GM12878 (cell line): ENCODE data around the gene SLC10A2. TPM values are rescaled to one million over a fixed set of nuclear protein-coding genes. Genes with fewer than 3 reads are reported as not detected.

Experiments used
- ATAC-seq: fragments of 200-7000 bp; cut with Tn5 transposase; 3 replicates; pipeline ENCODE4 v1.9.1; 2020; ENCODE audit warnings: mild to moderate bottlenecking, moderate library complexity
- BruUV-seq: library from RNA; stranded (reverse); fragments of 400-500 nt; replicated peaks from 2 replicates; lab custom pipeline; 2021; lab: Mats Ljungman, UMichigan
- CTCF ChIA-PET: fragments of 300-600 bp; sonication (Branson Sonifier 250); formaldehyde crosslinking; extraction: SDS; loops from one replicate; lab custom pipeline; 2021; ENCODE audit warnings: inconsistent platforms; lab: Yijun Ruan, JAX
- POLR2A ChIA-PET: fragments of 350-600 bp; formaldehyde crosslinking; extraction: SDS; loops from one replicate; lab custom pipeline; 2021; ENCODE audit warnings: inconsistent platforms; lab: Charles Lee
- RAD21 ChIA-PET: fragments of 300-600 bp; sonication (Branson Sonifier 250); formaldehyde crosslinking; loops from one replicate; lab custom pipeline; 2023; ENCODE audit warnings: antibody characterized with exemption; ENCODE audit not compliant: unreplicated experiment; lab: Charles Lee
- SMC1A ChIA-PET: fragments of 300-600 bp; sonication (Branson Sonifier 250); formaldehyde crosslinking; loops from one replicate; lab custom pipeline; 2023; ENCODE audit not compliant: unreplicated experiment, uncharacterized antibody; lab: Charles Lee
- DNase-seq: peaks from one replicate; pipeline ENCODE4 v3.0.0-alpha.2; 2011; ENCODE audit warnings: low read depth, low spot score
- FAIRE-seq: peaks from 3 replicates; lab custom pipeline; 2011; peaks lifted over from hg19 to GRCh38; lab: Jason Lieb, UNC
- H2AFZ ChIP-seq: 2 replicates; pipeline ENCODE4 v1.6.0; 2011; ENCODE audit warnings: low read depth, low read length, control low read depth; ENCODE audit not compliant: control insufficient read depth
- H3K27ac ChIP-seq: 2 replicates; pipeline ENCODE4 v1.5.1; 2011; ENCODE audit warnings: control low read depth; ENCODE audit not compliant: control insufficient read depth, insufficient read depth
- H3K27me3 ChIP-seq, 2 experiments: replicated peaks in 1 of 2; 2 replicates each; pipeline versions ENCODE4 v1.6.0 to v1.6.1; 2011; ENCODE audit warnings: low read length in 1 of 2; ENCODE audit not compliant: control insufficient read depth in 2 of 2, insufficient read depth in 2 of 2
- H3K36me3 ChIP-seq, 2 experiments: 2 replicates each; pipeline ENCODE4 v1.5.1; 2011; ENCODE audit warnings: low read length in 1 of 2; ENCODE audit not compliant: control insufficient read depth in 2 of 2, insufficient read depth in 2 of 2
- H3K4me1 ChIP-seq: 2 replicates; pipeline ENCODE4 v1.6.1; 2011; ENCODE audit warnings: mild to moderate bottlenecking, low read length, moderate library complexity, mixed read lengths; ENCODE audit not compliant: control insufficient read depth, insufficient read depth
- H3K4me2 ChIP-seq: 2 replicates; pipeline ENCODE4 v1.6.0; 2011; ENCODE audit warnings: control low read depth; ENCODE audit not compliant: control insufficient read depth, insufficient read depth
- H3K4me3 ChIP-seq: fragments of 200-600 bp; sonication (generic); 2 replicates; pipeline ENCODE4 v1.5.1; 2016
- H3K79me2 ChIP-seq: 2 replicates; pipeline ENCODE4 v1.6.0; 2011; ENCODE audit warnings: low read length; ENCODE audit not compliant: control insufficient read depth, insufficient read depth
- H3K9ac ChIP-seq: 2 replicates; pipeline ENCODE4 v1.8.0; 2011; ENCODE audit warnings: low read length, control low read depth, mixed read lengths; ENCODE audit not compliant: control insufficient read depth, insufficient read depth
- H3K9me3 ChIP-seq: replicated peaks from 3 replicates; pipeline ENCODE4 v1.5.1; 2011; ENCODE audit warnings: mild to moderate bottlenecking, low read length; ENCODE audit not compliant: control insufficient read depth, insufficient read depth
- H4K20me1 ChIP-seq: 2 replicates; pipeline ENCODE4 v1.6.0; 2011; ENCODE audit not compliant: control insufficient read depth, insufficient read depth
- ATF3 ChIP-seq: IDR thresholded peaks from 2 replicates; pipeline ENCODE4 v1.6.1; 2011; ENCODE audit warnings: low read depth, mild to moderate bottlenecking, low read length, moderate library complexity, borderline replicate concordance; ENCODE audit errors: extremely low read depth
- ATF7 ChIP-seq: fragments of 450-650 bp; IDR thresholded peaks from 2 replicates; pipeline ENCODE4 v1.6.1; 2016; ENCODE audit warnings: low read depth, mild to moderate bottlenecking
- BCL11A ChIP-seq: IDR thresholded peaks from 2 replicates; pipeline ENCODE4 v1.6.1; 2011; ENCODE audit warnings: low read depth, low read length
- BCLAF1 ChIP-seq: fragments of 450-650 bp; IDR thresholded peaks from 2 replicates; pipeline ENCODE4 v1.6.1; 2017; ENCODE audit warnings: antibody characterized with exemption, mild to moderate bottlenecking, moderate library complexity
- FOS ChIP-seq: IDR thresholded peaks from 3 replicates; pipeline ENCODE4 v1.6.1; 2011; ENCODE audit warnings: borderline replicate concordance; ENCODE audit not compliant: insufficient read length; ENCODE audit errors: extremely low read depth
- HDAC2 ChIP-seq: fragments of 200-600 bp; sonication (generic); IDR thresholded peaks from 2 replicates; pipeline ENCODE4 v1.6.1; 2017
- IKZF2 ChIP-seq, 2 experiments: fragments of 450-650 bp; IDR thresholded peaks; 2 replicates each; pipeline ENCODE4 v1.6.1; 2017; ENCODE audit warnings: mild to moderate bottlenecking in 2 of 2, moderate library complexity in 2 of 2
- KLF5 ChIP-seq: fragments of 450-650 bp; IDR thresholded peaks from 2 replicates; pipeline ENCODE4 v1.6.1; 2014; ENCODE audit warnings: mild to moderate bottlenecking; ENCODE audit not compliant: partially characterized antibody
- PML ChIP-seq: IDR thresholded peaks from 2 replicates; pipeline ENCODE4 v1.6.1; 2012; ENCODE audit warnings: low read length, inconsistent platforms
- SMARCA5 ChIP-seq: fragments of 450-650 bp; IDR thresholded peaks from 2 replicates; pipeline ENCODE4 v1.6.1; 2017; ENCODE audit warnings: mild to moderate bottlenecking
- TBL1XR1 ChIP-seq: IDR thresholded peaks from 2 replicates; pipeline ENCODE4 v1.6.1; 2012; ENCODE audit warnings: low read depth, low read length, improper control_type of control experiment
- YY1 ChIP-seq: IDR thresholded peaks from 2 replicates; pipeline ENCODE4 v1.6.1; 2011; ENCODE audit warnings: low read depth, mild to moderate bottlenecking, low read length
- WGBS: methylation state at CpG from one replicate; pipeline ENCODE4 v1.1.6; 2016; ENCODE audit warnings: low lambda C conversion rate; ENCODE audit not compliant: insufficient replicate concordance, insufficient coverage; ENCODE audit errors: missing lambda C conversion rate; 5-methylcytosine and 5-hydroxymethylcytosine counted together
- in situ Hi-C: fragments of 300-500 bp; cut with MboI; formaldehyde crosslinking; loops from 9 replicates; pipeline ENCODE4 v1.14.3; 2018; ENCODE audit warnings: mixed read lengths
- intact Hi-C: fragments of 100-400 bp; cut with micrococcal nuclease; formaldehyde crosslinking; loops from one replicate; pipeline ENCODE4 v1.14.2; 2022; ENCODE audit not compliant: unreplicated experiment
- polyA plus RNA-seq, 11 experiments: library from polyadenylated mRNA; depleted of rRNA in 4 of 11; unstranded in 6 of 11; stranded (reverse) in 5 of 11; fragments of >200 nt; fragmentation: Nextera tagmentation in 4 of 11; fragmentation: Illumina TruSeq in 1 of 11; extraction: Ambion mirVana in 4 of 11; extraction: Trizol in 1 of 11; gene quantifications; 1 replicate in 1 of 11; 2 replicates in 10 of 11; pipeline versions ENCODE4 v1.2.1 to v1.2.3, GENCODE V29; 2011 to 2016; ENCODE audit warnings: inconsistent platforms in 2 of 11, missing spikeins in 2 of 11, low read depth in 1 of 11
- total RNA-seq, 4 experiments: library from RNA; depleted of rRNA in 3 of 4; stranded (reverse); fragments of >200 nt in 3 of 4; fragmentation: Illumina TruSeq in 1 of 4; extraction: Trizol in 1 of 4; gene quantifications; 2 replicates each; pipeline versions ENCODE4 v1.2.1 to v1.2.3, GENCODE V29; 2013 to 2021
- TF ChIP-seq, protein P1 (sequence below): IDR thresholded peaks from 2 replicates; pipeline ENCODE4 v1.6.1; 2012; ENCODE audit warnings: low read length, inconsistent platforms
- TF ChIP-seq, protein P2 (sequence below), 3 experiments: IDR thresholded peaks in 2 of 3; conservative IDR thresholded peaks in 1 of 3; 2 replicates each; pipeline ENCODE4 v1.5.1; 2011; ENCODE audit warnings: low read depth in 3 of 3, low read length in 3 of 3, mild to moderate bottlenecking in 3 of 3, control low read depth in 2 of 3, moderate library complexity in 2 of 3, inconsistent platforms in 1 of 3, mixed read lengths in 1 of 3; ENCODE audit not compliant: control insufficient read depth in 2 of 3, insufficient read depth in 1 of 3; ENCODE audit errors: extremely low read depth in 1 of 3
- TF ChIP-seq, protein P3 (sequence below): IDR thresholded peaks from 2 replicates; pipeline ENCODE4 v1.6.1; 2012; ENCODE audit warnings: low read depth, low read length, improper control_type of control experiment

The SLC10A2 gene
- total and polyA plus RNA-seq, 10 of the 15 experiments (the other 5 are each of a cell fraction or from before 2014, with no cell fraction given): 0.01 to 0.04 (median 0.02) TPM; not detected in 7

DNA sequence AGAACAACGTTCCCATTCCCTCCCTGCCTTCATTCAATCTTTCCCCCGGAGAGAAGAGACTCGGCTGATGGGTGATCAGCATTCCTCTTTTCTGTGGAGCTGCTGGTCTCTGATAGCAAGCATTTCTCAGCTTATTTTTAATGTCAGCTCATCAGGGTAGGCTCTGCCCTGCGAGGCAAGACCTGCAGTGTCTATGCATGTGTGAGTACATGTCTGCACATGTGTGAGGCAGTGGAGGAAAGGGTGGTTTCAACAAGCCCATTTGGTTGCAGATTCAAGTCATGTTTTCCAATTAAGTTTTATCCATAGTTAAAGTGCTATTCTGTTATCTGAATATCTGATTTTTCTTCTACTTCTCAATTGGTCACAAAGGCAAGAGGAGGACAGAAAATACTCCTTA is 19.5 kb downstream of the SLC10A2 start:
- FAIRE-seq (no peak), ATAC-seq (no peak), DNase-seq (no peak)
- 45% methylated on average over 4 of the region's 4 CpGs for WGBS
- Histone ChIP-seq H3K9ac (no peak overlapping the region), H3K27me3 (no peaks in the 10 kb centered on the region), H4K20me1 (no peaks in the 10 kb centered on the region), H3K36me3 (no peaks in the 10 kb centered on the region), H3K4me2 (no peak overlapping the region), H3K4me3 (no peak overlapping the region), H3K79me2 (no peaks in the 10 kb centered on the region), H3K27ac (no peak overlapping the region), H2AFZ (no peak overlapping the region), H3K9me3 (peaks cover 1% of the 10 kb centered on the region; the same call in 1 of the 3 replicates), H3K4me1 (no peaks in the 10 kb centered on the region)
- intact Hi-C loops (no loop called here), in situ Hi-C loops (no loop called here)
- ChIA-PET CTCF (interaction anchor here (1.2 kb wide), 1 partner anchor 9 kb away, joined by 4 read pairs; no protein-coding TSS in a partner anchor), SMC1A (no interaction called here), RAD21 (no interaction called here), POLR2A (no interaction called here)
- BruUV-seq: no TSS peak
- TF ChIP-seq, protein P1, sequence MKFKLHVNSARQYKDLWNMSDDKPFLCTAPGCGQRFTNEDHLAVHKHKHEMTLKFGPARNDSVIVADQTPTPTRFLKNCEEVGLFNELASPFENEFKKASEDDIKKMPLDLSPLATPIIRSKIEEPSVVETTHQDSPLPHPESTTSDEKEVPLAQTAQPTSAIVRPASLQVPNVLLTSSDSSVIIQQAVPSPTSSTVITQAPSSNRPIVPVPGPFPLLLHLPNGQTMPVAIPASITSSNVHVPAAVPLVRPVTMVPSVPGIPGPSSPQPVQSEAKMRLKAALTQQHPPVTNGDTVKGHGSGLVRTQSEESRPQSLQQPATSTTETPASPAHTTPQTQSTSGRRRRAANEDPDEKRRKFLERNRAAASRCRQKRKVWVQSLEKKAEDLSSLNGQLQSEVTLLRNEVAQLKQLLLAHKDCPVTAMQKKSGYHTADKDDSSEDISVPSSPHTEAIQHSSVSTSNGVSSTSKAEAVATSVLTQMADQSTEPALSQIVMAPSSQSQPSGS: no peak
- TF ChIP-seq BCLAF1 (no peak), FOS (no peak), PML (no peak), ATF7 (no peak), YY1 (no peak), HDAC2 (no peak), SMARCA5 (no peak), ATF3 (no peak), KLF5 (no peak), TBL1XR1 (no peak), IKZF2 (IDR thresholded peaks at IDR 0.05) (no peak), BCL11A (no peak)
- TF ChIP-seq, protein P2, sequence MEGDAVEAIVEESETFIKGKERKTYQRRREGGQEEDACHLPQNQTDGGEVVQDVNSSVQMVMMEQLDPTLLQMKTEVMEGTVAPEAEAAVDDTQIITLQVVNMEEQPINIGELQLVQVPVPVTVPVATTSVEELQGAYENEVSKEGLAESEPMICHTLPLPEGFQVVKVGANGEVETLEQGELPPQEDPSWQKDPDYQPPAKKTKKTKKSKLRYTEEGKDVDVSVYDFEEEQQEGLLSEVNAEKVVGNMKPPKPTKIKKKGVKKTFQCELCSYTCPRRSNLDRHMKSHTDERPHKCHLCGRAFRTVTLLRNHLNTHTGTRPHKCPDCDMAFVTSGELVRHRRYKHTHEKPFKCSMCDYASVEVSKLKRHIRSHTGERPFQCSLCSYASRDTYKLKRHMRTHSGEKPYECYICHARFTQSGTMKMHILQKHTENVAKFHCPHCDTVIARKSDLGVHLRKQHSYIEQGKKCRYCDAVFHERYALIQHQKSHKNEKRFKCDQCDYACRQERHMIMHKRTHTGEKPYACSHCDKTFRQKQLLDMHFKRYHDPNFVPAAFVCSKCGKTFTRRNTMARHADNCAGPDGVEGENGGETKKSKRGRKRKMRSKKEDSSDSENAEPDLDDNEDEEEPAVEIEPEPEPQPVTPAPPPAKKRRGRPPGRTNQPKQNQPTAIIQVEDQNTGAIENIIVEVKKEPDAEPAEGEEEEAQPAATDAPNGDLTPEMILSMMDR (IDR thresholded peaks at IDR 0.05 in 2 of 3, conservative IDR thresholded peaks at IDR 0.05 in 1 of 3; ENCODE audit: control insufficient read depth in 2 of 3, extremely low read depth in 1 of 3, insufficient read depth in 1 of 3, low read depth in 3 of 3, low read length in 3 of 3): no peak
- TF ChIP-seq, protein P3, sequence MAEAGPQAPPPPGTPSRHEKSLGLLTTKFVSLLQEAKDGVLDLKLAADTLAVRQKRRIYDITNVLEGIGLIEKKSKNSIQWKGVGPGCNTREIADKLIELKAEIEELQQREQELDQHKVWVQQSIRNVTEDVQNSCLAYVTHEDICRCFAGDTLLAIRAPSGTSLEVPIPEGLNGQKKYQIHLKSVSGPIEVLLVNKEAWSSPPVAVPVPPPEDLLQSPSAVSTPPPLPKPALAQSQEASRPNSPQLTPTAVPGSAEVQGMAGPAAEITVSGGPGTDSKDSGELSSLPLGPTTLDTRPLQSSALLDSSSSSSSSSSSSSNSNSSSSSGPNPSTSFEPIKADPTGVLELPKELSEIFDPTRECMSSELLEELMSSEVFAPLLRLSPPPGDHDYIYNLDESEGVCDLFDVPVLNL: no peak
